H9 (cell line): ENCODE data around the gene TMEM54. TPM values are rescaled to one million over a fixed set of nuclear protein-coding genes. Genes with fewer than 3 reads are reported as not detected.
A peak's percentile ranks its signal among the peaks of the same experiment; 100 is the strongest.

ENCODE experiments used
- DNase-seq: peaks from one replicate; pipeline ENCODE4 v3.0.0-alpha.2; 2017
- H2AFZ ChIP-seq: one replicate; pipeline ENCODE4 v1.6.1; 2013; ENCODE audit warnings: mild to moderate bottlenecking, low read length, control low read depth, moderate library complexity
- H2AK5ac ChIP-seq: 2 replicates; pipeline ENCODE4 v1.6.1; 2013; ENCODE audit warnings: low read length, control low read depth, mixed read lengths; ENCODE audit not compliant: insufficient read length
- H2BK120ac ChIP-seq: one replicate; pipeline ENCODE4 v1.6.1; 2013; ENCODE audit warnings: low read depth, mild to moderate bottlenecking, low read length, control low read depth, inconsistent platforms; ENCODE audit not compliant: poor library complexity, severe bottlenecking
- H2BK12ac ChIP-seq: 2 replicates; pipeline ENCODE4 v1.6.1; 2013; ENCODE audit warnings: low read length, control low read depth, mixed read lengths, low read depth; ENCODE audit not compliant: insufficient read length
- H2BK15ac ChIP-seq: 2 replicates; pipeline ENCODE4 v1.6.1; 2013; ENCODE audit warnings: low read depth, low read length, control low read depth
- H2BK20ac ChIP-seq: one replicate; pipeline ENCODE4 v1.6.1; 2013; ENCODE audit warnings: low read depth, mild to moderate bottlenecking, low read length, control low read depth, inconsistent platforms; ENCODE audit not compliant: poor library complexity, severe bottlenecking
- H2BK5ac ChIP-seq: 2 replicates; pipeline ENCODE4 v1.6.1; 2013; ENCODE audit warnings: low read length, control low read depth, mixed read lengths; ENCODE audit not compliant: insufficient read length
- H3K14ac ChIP-seq: 2 replicates; pipeline ENCODE4 v1.6.1; 2013; ENCODE audit warnings: low read length, control low read depth; ENCODE audit not compliant: insufficient read depth
- H3K18ac ChIP-seq: 2 replicates; pipeline ENCODE4 v1.6.1; 2013; ENCODE audit warnings: low read depth, mild to moderate bottlenecking, mixed read lengths, low read length, control low read depth; ENCODE audit not compliant: insufficient read length
- H3K23ac ChIP-seq: 2 replicates; pipeline ENCODE4 v1.6.1; 2013; ENCODE audit warnings: low read length, control low read depth, mixed read lengths, low read depth; ENCODE audit not compliant: insufficient read length
- H3K23me2 ChIP-seq: 2 replicates; pipeline ENCODE4 v1.6.1; 2013; ENCODE audit warnings: low read depth, mild to moderate bottlenecking, mixed read lengths, low read length, control low read depth; ENCODE audit not compliant: insufficient read length, poor library complexity, severe bottlenecking
- H3K27ac ChIP-seq: 2 replicates; pipeline ENCODE4 v1.5.1; 2013; ENCODE audit warnings: low read length, control low read depth, mixed read lengths, low read depth; ENCODE audit not compliant: insufficient read length
- H3K27me3 ChIP-seq: 2 replicates; pipeline ENCODE4 v1.6.1; 2013; ENCODE audit warnings: low read length, control low read depth, inconsistent platforms; ENCODE audit not compliant: insufficient read depth
- H3K4ac ChIP-seq: 2 replicates; pipeline ENCODE4 v1.6.1; 2013; ENCODE audit warnings: low read depth, mild to moderate bottlenecking, control low read depth, inconsistent platforms, low read length, moderate library complexity
- H3K4me1 ChIP-seq: 2 replicates; pipeline ENCODE4 v1.6.1; 2013; ENCODE audit warnings: low read length, control low read depth, inconsistent platforms; ENCODE audit not compliant: insufficient read depth
- H3K4me2 ChIP-seq: 2 replicates; pipeline ENCODE4 v1.6.1; 2013; ENCODE audit warnings: low read length, control low read depth, mixed read lengths; ENCODE audit not compliant: insufficient read length, insufficient read depth
- H3K56ac ChIP-seq: 2 replicates; pipeline ENCODE4 v1.6.1; 2013; ENCODE audit warnings: low read depth, mild to moderate bottlenecking, mixed read lengths, low read length, control low read depth; ENCODE audit not compliant: insufficient read length
- H3K79me1 ChIP-seq: 2 replicates; pipeline ENCODE4 v1.6.1; 2013; ENCODE audit warnings: low read depth, mild to moderate bottlenecking, moderate library complexity, low read length, control low read depth, inconsistent platforms; ENCODE audit not compliant: insufficient read depth, poor library complexity, severe bottlenecking
- H3K79me2 ChIP-seq: 2 replicates; pipeline ENCODE4 v1.6.1; 2013; ENCODE audit warnings: low read length, control low read depth, inconsistent platforms; ENCODE audit not compliant: insufficient read depth
- H3K9ac ChIP-seq: 2 replicates; pipeline ENCODE4 v1.6.1; 2013; ENCODE audit warnings: low read length, control low read depth, mixed read lengths; ENCODE audit not compliant: insufficient read length; ENCODE audit errors: extremely low read depth
- H3K9me3 ChIP-seq: one replicate; pipeline ENCODE4 v1.6.1; 2013; ENCODE audit warnings: low read depth, low read length, inconsistent platforms; ENCODE audit not compliant: control insufficient read depth
- H3T11ph ChIP-seq: one replicate; pipeline ENCODE4 v1.6.1; 2013; ENCODE audit warnings: mild to moderate bottlenecking, low read length, control low read depth, inconsistent platforms
- H4K20me1 ChIP-seq: one replicate; pipeline ENCODE4 v1.6.1; 2013; ENCODE audit not compliant: control insufficient read depth, insufficient read length, insufficient read depth
- H4K5ac ChIP-seq: 2 replicates; pipeline ENCODE4 v1.6.1; 2013; ENCODE audit warnings: low read depth, mild to moderate bottlenecking, mixed read lengths, low read length, control low read depth; ENCODE audit not compliant: insufficient read length
- H4K8ac ChIP-seq: replicated peaks from 2 replicates; pipeline ENCODE4 v1.6.1; 2013; ENCODE audit warnings: low read length, control low read depth, mixed read lengths, low read depth; ENCODE audit not compliant: insufficient read length
- H4K91ac ChIP-seq: 2 replicates; pipeline ENCODE4 v1.6.1; 2013; ENCODE audit warnings: low read depth, mild to moderate bottlenecking, moderate library complexity, mixed read lengths, low read length, control low read depth; ENCODE audit not compliant: insufficient read length
- H3K27ac Mint-ChIP-seq, 3 experiments: 2 replicates in 2 of 3; 3 replicates in 1 of 3; pipeline ENCODE4 v1.8.0; 2020 to 2021; ENCODE audit warnings: mixed read lengths in 3 of 3, mild to moderate bottlenecking in 1 of 3, moderate library complexity in 1 of 3
- H3K27me3 Mint-ChIP-seq: 2 replicates; pipeline ENCODE4 v1.8.0; 2021; ENCODE audit warnings: low read depth, mild to moderate bottlenecking, moderate library complexity, mixed read lengths
- H3K36me3 Mint-ChIP-seq, 3 experiments: 2 replicates in 2 of 3; 3 replicates in 1 of 3; pipeline ENCODE4 v1.8.0; 2020 to 2021; ENCODE audit warnings: low read depth in 3 of 3, mixed read lengths in 3 of 3; ENCODE audit not compliant: insufficient read depth in 1 of 3
- H3K4me1 Mint-ChIP-seq, 2 experiments: 2 replicates each; pipeline ENCODE4 v1.8.0; 2020; ENCODE audit warnings: mixed read lengths in 2 of 2
- H3K4me3 Mint-ChIP-seq, 2 experiments: 2 replicates in 1 of 2; 3 replicates in 1 of 2; pipeline ENCODE4 v1.8.0; 2020 to 2021; ENCODE audit warnings: mild to moderate bottlenecking in 2 of 2, mixed read lengths in 2 of 2, moderate library complexity in 1 of 2
- H3K9me3 Mint-ChIP-seq, 2 experiments: 2 replicates in 1 of 2; 3 replicates in 1 of 2; pipeline ENCODE4 v1.8.0; 2020; ENCODE audit warnings: mild to moderate bottlenecking in 2 of 2, mixed read lengths in 2 of 2, moderate library complexity in 1 of 2
- WGBS: extraction: QIAGEN DNeasy Blood & Tissue Kit; methylation state at CpG from one replicate; pipeline ENCODE4 v1.1.7; 2013; ENCODE audit warnings: missing lambda C conversion rate, low lambda C conversion rate, mixed read lengths; ENCODE audit not compliant: insufficient read length; ENCODE audit errors: extremely low coverage; 5-methylcytosine and 5-hydroxymethylcytosine counted together
- total RNA-seq: library from RNA; stranded (reverse); gene quantifications from 2 replicates; pipeline ENCODE4 v1.2.1, GENCODE V29; 2021
- TF ChIP-seq, protein P1 (sequence below): fragments of 200-600 bp; sonication (generic); conservative IDR thresholded peaks from 3 replicates; pipeline ENCODE4 v1.8.0; 2021; ENCODE audit warnings: antibody characterized with exemption, mild to moderate bottlenecking

The TMEM54 gene
- total RNA-seq, 1 experiment from 2014 or later = 17.2 TPM

DNA sequence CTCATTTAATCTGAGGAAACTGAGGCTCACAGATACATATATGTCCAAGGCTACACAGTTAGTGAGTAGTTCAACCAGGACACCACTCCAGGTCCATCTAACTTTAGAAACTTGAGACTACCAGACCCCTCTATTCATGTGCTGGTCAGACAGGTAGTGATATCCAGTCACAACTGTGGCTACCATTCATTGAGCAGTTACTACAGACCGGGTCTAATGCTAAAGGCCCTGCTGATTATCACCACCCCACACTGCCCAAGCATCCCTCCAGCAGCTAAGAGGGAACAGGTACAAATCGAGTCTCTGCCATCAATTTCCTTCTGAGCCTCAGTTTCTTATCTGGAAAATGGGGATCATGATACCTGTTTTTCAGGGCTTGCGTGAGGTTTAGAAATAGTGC, 9.6 kb downstream of the TMEM54 start:
- TF ChIP-seq, protein P1, sequence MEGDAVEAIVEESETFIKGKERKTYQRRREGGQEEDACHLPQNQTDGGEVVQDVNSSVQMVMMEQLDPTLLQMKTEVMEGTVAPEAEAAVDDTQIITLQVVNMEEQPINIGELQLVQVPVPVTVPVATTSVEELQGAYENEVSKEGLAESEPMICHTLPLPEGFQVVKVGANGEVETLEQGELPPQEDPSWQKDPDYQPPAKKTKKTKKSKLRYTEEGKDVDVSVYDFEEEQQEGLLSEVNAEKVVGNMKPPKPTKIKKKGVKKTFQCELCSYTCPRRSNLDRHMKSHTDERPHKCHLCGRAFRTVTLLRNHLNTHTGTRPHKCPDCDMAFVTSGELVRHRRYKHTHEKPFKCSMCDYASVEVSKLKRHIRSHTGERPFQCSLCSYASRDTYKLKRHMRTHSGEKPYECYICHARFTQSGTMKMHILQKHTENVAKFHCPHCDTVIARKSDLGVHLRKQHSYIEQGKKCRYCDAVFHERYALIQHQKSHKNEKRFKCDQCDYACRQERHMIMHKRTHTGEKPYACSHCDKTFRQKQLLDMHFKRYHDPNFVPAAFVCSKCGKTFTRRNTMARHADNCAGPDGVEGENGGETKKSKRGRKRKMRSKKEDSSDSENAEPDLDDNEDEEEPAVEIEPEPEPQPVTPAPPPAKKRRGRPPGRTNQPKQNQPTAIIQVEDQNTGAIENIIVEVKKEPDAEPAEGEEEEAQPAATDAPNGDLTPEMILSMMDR = no peak
- Mint-ChIP-seq H3K4me1 (peaks cover 1 to 14% of the 10 kb centered on the region in 2 experiments; a peak in 2 of 4 replicates), H3K36me3 (peaks cover 0 to 9% (median 0%) of the 10 kb centered on the region in 3 experiments; a peak in 1 of 7 replicates), H3K27me3 (peaks cover 74% of the 10 kb centered on the region), H3K4me3 (peak overlapping the region in 1 of 2 experiments; percentile 88; a peak in 1 of 5 replicates), H3K27ac (no peak overlapping the region), H3K9me3 (peaks cover 5 to 8% of the 10 kb centered on the region in 2 experiments; a peak in 4 of 5 replicates)
- H2AFZ ChIP-seq = no peak overlapping the region
- H3K4me2 ChIP-seq = no peak overlapping the region
- H3K27ac ChIP-seq = no peak overlapping the region
- no peak overlapping the region for H2BK12ac ChIP-seq
- H4K5ac ChIP-seq = no peak overlapping the region
- no CpG with 5 or more reads among the region's 3 CpGs for WGBS
- no peaks in the 10 kb centered on the region for H3K9me3 ChIP-seq
- no peak overlapping the region for H2BK5ac ChIP-seq
- H3K79me1 ChIP-seq = no peaks in the 10 kb centered on the region
- H2BK120ac ChIP-seq = no peak overlapping the region
- H2BK20ac ChIP-seq = no peak overlapping the region
- no peak overlapping the region for H3T11ph ChIP-seq
- no peak overlapping the region for H3K4ac ChIP-seq
- H3K23ac ChIP-seq = no peak overlapping the region
- H2AK5ac ChIP-seq = no peak overlapping the region
- DNase-seq = no peak
- no peak overlapping the region for H4K8ac ChIP-seq
- no peaks in the 10 kb centered on the region for H3K23me2 ChIP-seq
- H4K91ac ChIP-seq = no peak overlapping the region
- no peaks in the 10 kb centered on the region; the same call in 1 of the 2 replicates for H3K27me3 ChIP-seq
- H3K18ac ChIP-seq = no peak overlapping the region
- no peak overlapping the region for H3K56ac ChIP-seq
- no peaks in the 10 kb centered on the region for H3K4me1 ChIP-seq
- H4K20me1 ChIP-seq = peaks cover 3% of the 10 kb centered on the region
- no peak overlapping the region for H2BK15ac ChIP-seq
- no peak overlapping the region for H3K14ac ChIP-seq
- H3K9ac ChIP-seq = no peak overlapping the region
- no peaks in the 10 kb centered on the region for H3K79me2 ChIP-seq
